Aorta (tissue), 5 donors: ENCODE results near the gene NIPBL. TPM values are rescaled to one million over a fixed set of nuclear protein-coding genes. Genes with fewer than 3 reads are reported as not detected.
"Not testable (repeated sequence)": the region's sequence is repeated elsewhere in the genome, so short reads cannot be mapped to it uniquely, and the experiment has no call there.

Experiments used
- ATAC-seq: fragments of 200-7000 bp; cut with Tn5 transposase; one replicate; pipeline ENCODE4 v1.9.1; 2022; ENCODE audit warnings: moderate library complexity; ENCODE audit not compliant: low FRiP score
- DNase-seq, 2 donors: peaks; one replicate each; pipeline ENCODE4 v3.0.0-alpha.2; 2020
- H3K27ac ChIP-seq, 2 donors: one replicate each; pipeline ENCODE4 v1.5.1; 2013; ENCODE audit warnings: low read length in 2 of 2, mild to moderate bottlenecking in 2 of 2, moderate library complexity in 2 of 2, control low read depth in 1 of 2, inconsistent platforms in 1 of 2, low read depth in 1 of 2
- H3K27me3 ChIP-seq, 2 donors: one replicate each; pipeline ENCODE4 v1.6.1; 2013; ENCODE audit warnings: control low read depth in 1 of 2, low read length in 1 of 2, mild to moderate bottlenecking in 1 of 2, moderate library complexity in 1 of 2; ENCODE audit not compliant: insufficient read depth in 2 of 2, control insufficient read depth in 1 of 2
- H3K36me3 ChIP-seq, 2 donors: one replicate each; pipeline ENCODE4 v1.6.1; 2013; ENCODE audit warnings: control low read depth in 1 of 2, low read length in 1 of 2, mild to moderate bottlenecking in 1 of 2; ENCODE audit not compliant: insufficient read depth in 2 of 2, control insufficient read depth in 1 of 2
- H3K4me1 ChIP-seq, 2 donors: one replicate each; pipeline ENCODE4 v1.6.1; 2013; ENCODE audit warnings: low read length in 2 of 2, control low read depth in 1 of 2, mild to moderate bottlenecking in 1 of 2, moderate library complexity in 1 of 2; ENCODE audit not compliant: insufficient read depth in 2 of 2, control insufficient read depth in 1 of 2
- H3K4me3 ChIP-seq, 2 donors: one replicate each; pipeline ENCODE4 v1.5.1; 2013; ENCODE audit warnings: low read length in 2 of 2, control low read depth in 1 of 2, mild to moderate bottlenecking in 1 of 2
- H3K9me3 ChIP-seq: one replicate; pipeline ENCODE4 v1.6.1; 2013; ENCODE audit warnings: mild to moderate bottlenecking, low read length; ENCODE audit not compliant: control insufficient read depth
- whole genome bisulfite sequencing, 2 donors: extraction: QIAGEN DNeasy Blood & Tissue Kit; methylation state at CpG; one replicate each; pipeline ENCODE4 v1.1.7; 2013; 5-methylcytosine and 5-hydroxymethylcytosine counted together
- intact Hi-C, 2 donors: fragments of 100-400 bp; cut with DNase I; formaldehyde crosslinking; loops; one replicate each; pipeline versions ENCODE4 v1.14.2 to v1.15.0; 2022
- polyA plus RNA-seq, 2 donors: library from polyadenylated mRNA; stranded (reverse); fragments of 200-250 nt; gene quantifications; one replicate each; pipeline ENCODE4 v1.2.3, GENCODE V29; 2013
- total RNA-seq, 2 donors: library from RNA; stranded (reverse); fragmentation: NEBNext Ultra II Directional; extraction: Animal tissue kit (Norgen Biotek cat#: 25700); gene quantifications; one replicate each; pipeline ENCODE4 v1.2.1, GENCODE V29; 2021
- donor health status: healthy with polysubstance abuse.
- donor health status: Bipolar disorder and iron deficiency.
- donor health status: DM: no; HTN: no; CAD: no.
- donor health status: DM: no; HTN: no; CAD: no.
- donor health status: DM: yes; HTN: yes; CAD: no.

The NIPBL gene
- total and polyA plus RNA-seq, 4 donors = 5.1 to 81.3 (median 40.0) TPM

DNA sequence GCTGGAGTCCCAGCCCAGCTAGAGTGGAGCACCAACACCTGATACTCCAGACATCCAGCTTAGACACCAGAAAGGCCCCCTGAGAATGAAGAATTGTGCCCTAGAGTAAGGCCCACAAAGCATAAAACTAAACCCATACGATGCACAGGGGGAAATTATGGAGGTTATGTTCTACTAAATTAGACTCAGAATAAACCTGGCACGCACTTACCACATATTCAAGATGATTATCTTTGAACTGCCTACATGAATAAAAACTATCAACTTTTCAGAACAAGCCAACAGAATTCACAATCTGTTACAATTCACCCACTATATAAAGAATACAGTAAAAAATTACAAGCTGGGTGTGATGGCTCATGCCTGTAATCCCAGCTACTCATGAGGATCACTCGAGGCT, 204.1 kb downstream of the NIPBL start:
- WGBS, 2 donors = 93% methylated on average over 3 of the region's 3 CpGs
- H3K27ac ChIP-seq = no peak overlapping the region
- H3K27me3 ChIP-seq = no peaks in the 10 kb centered on the region
- peaks cover 0 to 3% of the 10 kb centered on the region in 2 donors for H3K36me3 ChIP-seq
- H3K4me1 ChIP-seq = no peaks in the 10 kb centered on the region
- ATAC-seq = no peak
- intact Hi-C loops = no loop called here
- DNase-seq = no peak
- H3K9me3 ChIP-seq = no peaks in the 10 kb centered on the region
- H3K4me3 ChIP-seq = no peak overlapping the region

DNA sequence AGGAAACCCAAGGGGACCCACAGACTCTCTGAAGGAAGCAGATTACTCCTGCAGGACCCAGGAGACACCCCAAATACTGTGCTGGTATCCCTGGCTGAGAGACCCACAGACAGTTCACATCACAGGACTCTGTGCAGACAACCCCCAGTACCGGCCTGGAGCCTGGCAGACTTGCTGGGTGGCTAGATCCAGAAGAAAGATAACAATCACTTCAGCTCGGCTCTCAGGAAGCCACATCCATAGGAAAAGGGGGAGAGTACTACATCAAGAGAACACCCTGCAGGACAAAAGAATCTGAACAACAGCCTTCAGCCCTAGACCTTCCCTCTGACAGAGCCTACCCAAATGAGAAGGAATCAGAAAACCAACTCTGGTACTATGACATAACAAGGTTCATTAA, 206.4 kb downstream of the NIPBL start:
- H3K4me3 ChIP-seq, H3K27me3 ChIP-seq, H3K36me3 ChIP-seq, intact Hi-C loops, H3K27ac ChIP-seq, ATAC-seq, H3K9me3 ChIP-seq, DNase-seq, H3K4me1 ChIP-seq: not testable (repeated sequence)
- WGBS, 2 donors = 45 to 54% methylated on average over 2 of the region's 2 CpGs

- WGBS, 2 donors = 60 to 73% methylated on average over 1 of the region's 1 CpG
- ATAC-seq, DNase-seq, H3K36me3 ChIP-seq, H3K9me3 ChIP-seq, H3K4me1 ChIP-seq, H3K27ac ChIP-seq, H3K27me3 ChIP-seq, intact Hi-C loops, H3K4me3 ChIP-seq: not testable (repeated sequence)
Observed at GRCh38 chr5:37086026-37086425, 209.5 kb downstream of the NIPBL start.

DNA sequence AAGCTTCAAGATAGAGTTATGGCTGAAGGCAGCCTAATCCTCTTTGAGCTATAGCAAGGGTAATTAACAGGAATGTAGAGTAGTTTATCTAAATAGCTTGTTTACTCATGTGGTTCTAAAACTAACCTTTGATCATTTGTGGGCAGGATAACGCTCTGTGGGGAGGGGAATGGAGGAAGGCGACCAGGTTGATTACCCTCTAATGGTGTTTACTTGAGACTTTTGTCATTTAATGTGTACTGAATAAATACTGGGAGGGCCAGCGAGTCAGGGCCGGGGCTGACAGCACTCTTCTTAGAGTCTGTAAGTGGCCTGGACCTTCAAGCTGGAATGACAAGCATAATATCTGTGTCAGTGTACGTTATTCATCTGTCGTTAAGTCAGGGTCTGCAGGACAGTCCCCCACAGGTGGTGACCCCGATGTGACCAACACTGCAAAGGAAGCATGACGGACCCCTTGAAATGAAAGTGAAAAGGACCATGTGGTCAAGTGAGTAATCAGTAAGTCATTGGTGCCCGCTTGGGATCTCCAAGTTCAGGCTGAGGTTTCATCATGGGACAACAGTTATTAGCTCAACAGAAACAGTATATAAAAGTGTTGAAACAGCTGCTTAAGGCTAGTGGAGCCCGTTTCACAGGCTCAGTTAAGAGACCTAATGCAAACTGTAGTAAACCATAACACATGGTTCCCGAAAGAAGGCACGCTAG, 210.1 kb downstream of the NIPBL start:
- Histone ChIP-seq H3K4me1 (no peaks in the 10 kb centered on the region), H3K27me3 (no peaks in the 10 kb centered on the region), H3K9me3 (no peaks in the 10 kb centered on the region), H3K36me3 (peaks cover 0 to 1% of the 10 kb centered on the region in 2 donors), H3K4me3 (no peak overlapping the region), H3K27ac (no peak overlapping the region)
- 64 to 76% methylated on average over 12 of the region's 12 CpGs for WGBS, 2 donors
- ATAC-seq (no peak), DNase-seq (no peak)
- intact Hi-C loops = no loop called here

GRCh38 chr5:37088009-37088408, 211.4 kb downstream of the NIPBL start:
- ATAC-seq = no peak
- intact Hi-C loops = no loop called here
- WGBS, 2 donors = 89 to 96% methylated on average over 6 of the region's 6 CpGs

DNA sequence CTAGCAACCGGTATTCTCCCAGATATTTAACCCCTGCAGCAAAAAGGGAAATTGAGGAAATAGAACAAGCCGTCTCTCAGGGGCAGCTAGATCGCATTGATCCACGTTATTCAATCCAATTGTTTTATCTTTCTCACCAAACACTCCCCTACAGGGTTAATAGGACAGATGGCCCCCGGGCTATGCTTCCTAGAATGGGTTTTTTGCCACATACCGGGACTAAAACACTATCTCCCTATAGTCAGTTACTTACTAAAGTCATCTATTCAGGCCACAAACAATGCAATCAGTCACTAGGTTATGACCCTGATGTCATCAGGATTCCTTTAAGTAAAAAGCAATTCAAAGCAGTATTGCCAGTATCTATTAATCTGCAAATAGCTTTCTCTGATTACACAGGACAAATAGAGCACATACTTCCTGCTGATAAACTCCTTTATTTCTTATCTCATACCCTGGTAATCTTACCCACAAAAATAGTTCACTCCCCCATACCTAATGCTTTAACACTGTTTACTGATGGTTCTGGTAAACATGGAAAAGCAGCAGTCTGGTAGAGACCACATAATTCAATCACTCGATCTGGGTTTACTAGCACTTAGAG, 213.7 kb downstream of the NIPBL start:
- no peak overlapping the region for H3K27ac ChIP-seq
- H3K36me3 ChIP-seq = no peaks in the 10 kb centered on the region
- no peaks in the 10 kb centered on the region for H3K27me3 ChIP-seq
- DNase-seq (no peak), ATAC-seq (no peak)
- WGBS, 2 donors = 64 to 65% methylated on average over 7 of the region's 7 CpGs
- H3K9me3 ChIP-seq = no peaks in the 10 kb centered on the region
- intact Hi-C loops = no loop called here
- no peaks in the 10 kb centered on the region for H3K4me1 ChIP-seq
- H3K4me3 ChIP-seq = no peak overlapping the region

More at GRCh38 chr5:37088009-37088408, 211.4 kb downstream of the NIPBL start:
- Histone ChIP-seq H3K4me3 (no peak overlapping the region), H3K36me3 (peaks cover 0 to 1% of the 10 kb centered on the region in 2 donors), H3K9me3 (no peaks in the 10 kb centered on the region), H3K4me1 (no peaks in the 10 kb centered on the region), H3K27ac (no peak overlapping the region), H3K27me3 (no peaks in the 10 kb centered on the region)
- DNase-seq = no peak

GRCh38 chr5:37090781-37091180, 214.2 kb downstream of the NIPBL start:
- intact Hi-C loops = no loop called here
- 83 to 84% methylated on average over 2 of the region's 2 CpGs for WGBS, 2 donors

GRCh38 chr5:37093795-37094194, 217.2 kb downstream of the NIPBL start:
- DNase-seq, H3K4me1 ChIP-seq, H3K36me3 ChIP-seq, intact Hi-C loops, H3K9me3 ChIP-seq, H3K27ac ChIP-seq, H3K27me3 ChIP-seq, ATAC-seq, H3K4me3 ChIP-seq: not testable (repeated sequence)
- WGBS, 2 donors = 62% methylated on average over 4 of the region's 4 CpGs

More at GRCh38 chr5:37090781-37091180, 214.2 kb downstream of the NIPBL start:
- DNase-seq = no peak
- no peak overlapping the region for H3K27ac ChIP-seq
- no peaks in the 10 kb centered on the region for H3K27me3 ChIP-seq
- no peak overlapping the region for H3K4me3 ChIP-seq
- no peaks in the 10 kb centered on the region for H3K4me1 ChIP-seq
- no peaks in the 10 kb centered on the region for H3K36me3 ChIP-seq
- ATAC-seq = no peak
- H3K9me3 ChIP-seq = no peaks in the 10 kb centered on the region

DNA sequence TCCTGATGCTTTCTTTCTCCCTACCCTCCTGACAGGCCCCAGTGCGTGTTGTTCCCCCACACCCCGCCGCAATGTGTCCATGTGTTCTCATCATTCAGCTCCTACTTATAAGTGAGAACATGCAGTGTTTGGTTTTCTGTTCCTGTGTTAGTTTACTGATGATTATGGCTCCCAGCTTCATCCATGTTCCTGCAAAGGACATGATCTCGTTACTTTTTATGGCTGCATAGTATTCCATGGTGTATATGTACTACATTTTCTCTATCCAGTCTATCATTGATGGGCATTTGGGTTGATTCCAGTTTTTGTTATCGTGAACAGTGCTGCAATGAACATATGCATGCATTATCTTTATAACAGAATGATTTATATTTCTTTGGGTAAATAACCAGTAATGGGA, 222.7 kb downstream of the NIPBL start:
- ATAC-seq, H3K36me3 ChIP-seq, H3K4me3 ChIP-seq, H3K4me1 ChIP-seq, intact Hi-C loops, DNase-seq, H3K27ac ChIP-seq, H3K9me3 ChIP-seq, H3K27me3 ChIP-seq: not testable (repeated sequence)
- 97 to 99% methylated on average over 5 of the region's 5 CpGs for WGBS, 2 donors
